Astrocyte of the cerebellum (primary cell): ENCODE measurements around the gene C11orf54.
A peak's percentile ranks its signal among the peaks of the same experiment; 100 is the strongest.

Source experiments
- DNase-seq: peaks from one replicate; pipeline ENCODE4 v3.0.0-alpha.2; 2011; ENCODE audit warnings: low read depth
- H3K4me3 ChIP-seq: 2 replicates; pipeline ENCODE4 v1.5.1; 2011; ENCODE audit warnings: mild to moderate bottlenecking, low read depth, low read length, moderate library complexity
- CTCF ChIP-seq: IDR thresholded peaks from 2 replicates; pipeline ENCODE4 v1.5.1; 2012; ENCODE audit warnings: low read length, low read depth, moderate library complexity, mild to moderate bottlenecking; ENCODE audit errors: missing control alignments
- in situ Hi-C: cut with HindIII; loops from 2 replicates; pipeline ENCODE4 v1.10.0; 2017; ENCODE audit warnings: low sequenced_read_pairs

C11orf54 gene

DNA sequence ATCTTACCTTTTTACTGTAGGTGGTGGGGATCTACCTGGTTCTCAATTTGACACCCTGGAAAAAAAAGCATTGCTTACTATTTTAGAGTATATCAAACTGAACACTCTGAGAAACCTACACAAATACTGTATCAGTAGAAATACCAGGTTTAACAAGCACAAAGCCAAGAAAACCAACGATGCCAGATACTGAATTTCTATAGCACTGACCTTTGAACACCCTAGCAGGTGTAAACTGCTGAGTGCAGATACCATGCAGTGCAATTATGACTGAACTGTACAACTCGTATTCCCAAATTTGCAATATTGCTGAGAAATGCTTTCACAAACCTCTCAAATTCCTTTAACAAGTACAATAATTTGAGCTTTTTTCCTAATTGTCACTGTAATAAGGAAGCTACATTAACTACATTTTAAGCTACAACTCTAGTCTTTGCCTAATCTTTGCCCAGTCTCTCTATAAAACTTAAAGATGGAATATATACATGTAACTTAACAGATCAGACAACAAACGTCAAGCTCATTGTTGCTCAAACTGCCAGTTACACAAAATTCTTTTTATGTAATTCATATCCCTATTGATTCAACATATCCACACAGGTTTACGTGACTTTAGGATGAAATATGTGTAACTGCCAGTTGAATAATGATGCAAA is 9.1 kb upstream of the C11orf54 start:
- in situ Hi-C loops, result no loop called here

DNA sequence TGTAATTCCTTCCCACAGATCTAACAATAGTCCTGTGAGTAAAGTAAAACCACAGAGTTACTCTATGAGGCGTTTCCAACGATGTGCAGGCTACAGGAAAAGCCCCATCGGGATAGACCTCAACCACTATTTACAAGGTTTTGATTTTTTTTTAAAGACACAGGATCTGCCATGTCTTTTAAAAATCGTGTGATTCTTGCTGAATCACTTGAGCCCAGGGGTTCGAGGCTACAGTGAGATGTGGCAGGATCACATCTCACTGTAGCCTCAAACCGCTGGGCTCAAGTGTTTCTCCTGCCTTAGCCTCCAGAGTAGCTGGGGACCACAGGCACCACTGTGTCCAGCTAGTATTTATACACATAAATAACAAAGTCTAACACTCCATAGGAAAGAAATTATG is 8.0 kb upstream of the C11orf54 start:
- in situ Hi-C loops, result no loop called here
- no peak overlapping the region for H3K4me3 ChIP-seq
- DNase-seq, result no peak
- no peak for TF ChIP-seq CTCF

More for the DNA sequence above, 9.1 kb upstream of the C11orf54 start:
- no peak for TF ChIP-seq CTCF
- no peak overlapping the region for H3K4me3 ChIP-seq
- no peak for DNase-seq

GRCh38 chr11:93734427-93735222 is 6.8 kb upstream of the C11orf54 start:
- no peak overlapping the region for H3K4me3 ChIP-seq
- DNase-seq, result no peak
- TF ChIP-seq CTCF, result no peak
- in situ Hi-C loops, result no loop called here

DNA sequence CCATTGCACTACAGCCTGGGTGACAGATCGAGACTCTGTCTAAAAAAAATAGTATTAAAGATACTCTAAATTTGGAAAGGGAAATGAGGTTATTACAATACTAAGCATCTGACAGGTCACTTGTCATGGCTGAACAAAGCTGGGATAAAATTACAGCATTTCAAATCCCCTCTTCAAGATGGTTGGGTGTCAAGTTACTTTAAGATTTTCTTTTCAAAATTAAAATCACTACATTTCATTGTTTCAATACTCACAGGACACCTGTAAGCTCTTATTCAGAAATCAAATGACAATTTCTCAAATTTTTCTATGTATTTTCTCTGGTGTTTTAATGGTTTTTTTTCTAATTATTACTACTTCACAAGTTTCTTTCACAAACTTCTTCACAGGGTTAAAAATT is 5.8 kb upstream of the C11orf54 start:
- no peak overlapping the region for H3K4me3 ChIP-seq
- no peak for TF ChIP-seq CTCF
- in situ Hi-C loops, result no loop called here
- no peak for DNase-seq

DNA sequence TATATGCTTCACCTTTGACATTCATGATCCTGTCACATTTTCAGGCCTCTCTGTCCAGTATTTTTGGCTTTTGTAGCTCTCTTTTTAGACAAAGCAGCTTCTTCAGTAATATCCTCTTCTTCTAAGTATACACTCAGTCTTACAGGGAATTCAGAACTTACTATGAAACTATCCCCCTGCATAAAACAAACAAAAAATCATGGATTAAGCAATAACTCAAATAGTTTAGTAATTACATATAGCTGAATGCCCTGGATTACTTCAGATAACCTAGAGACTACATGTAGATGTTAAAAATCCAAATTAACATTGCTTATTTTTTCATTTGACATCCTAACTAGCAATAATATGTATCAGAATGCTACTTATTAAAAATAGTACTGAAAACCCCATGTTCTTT is 5.3 kb upstream of the C11orf54 start:
- in situ Hi-C loops, result no loop called here
- no peak for DNase-seq
- H3K4me3 ChIP-seq, result no peak overlapping the region
- TF ChIP-seq CTCF, result no peak

GRCh38 chr11:93737904-93738612 is 3.4 kb upstream of the C11orf54 start:
- in situ Hi-C loops, result no loop called here
- no peak for DNase-seq
- TF ChIP-seq CTCF, result no peak
- peak overlapping the region; percentile 94 for H3K4me3 ChIP-seq
